Left kidney (tissue), 2 donors: ENCODE results near the gene SCT. TPM values are rescaled to one million over a fixed set of nuclear protein-coding genes. Genes with fewer than 3 reads are reported as not detected.

Experiments
- DNase-seq: peaks from one replicate; pipeline ENCODE4 v3.0.0-alpha.2; 2013
- polyA plus RNA-seq: library from polyadenylated mRNA; unstranded; fragments of 120-200 nt; gene quantifications from one replicate; pipeline ENCODE4 v1.2.1, GENCODE V29; 2013; ENCODE audit not compliant: insufficient read length

SCT gene
- polyA plus RNA-seq, 1 donor: 0.67 TPM

DNA sequence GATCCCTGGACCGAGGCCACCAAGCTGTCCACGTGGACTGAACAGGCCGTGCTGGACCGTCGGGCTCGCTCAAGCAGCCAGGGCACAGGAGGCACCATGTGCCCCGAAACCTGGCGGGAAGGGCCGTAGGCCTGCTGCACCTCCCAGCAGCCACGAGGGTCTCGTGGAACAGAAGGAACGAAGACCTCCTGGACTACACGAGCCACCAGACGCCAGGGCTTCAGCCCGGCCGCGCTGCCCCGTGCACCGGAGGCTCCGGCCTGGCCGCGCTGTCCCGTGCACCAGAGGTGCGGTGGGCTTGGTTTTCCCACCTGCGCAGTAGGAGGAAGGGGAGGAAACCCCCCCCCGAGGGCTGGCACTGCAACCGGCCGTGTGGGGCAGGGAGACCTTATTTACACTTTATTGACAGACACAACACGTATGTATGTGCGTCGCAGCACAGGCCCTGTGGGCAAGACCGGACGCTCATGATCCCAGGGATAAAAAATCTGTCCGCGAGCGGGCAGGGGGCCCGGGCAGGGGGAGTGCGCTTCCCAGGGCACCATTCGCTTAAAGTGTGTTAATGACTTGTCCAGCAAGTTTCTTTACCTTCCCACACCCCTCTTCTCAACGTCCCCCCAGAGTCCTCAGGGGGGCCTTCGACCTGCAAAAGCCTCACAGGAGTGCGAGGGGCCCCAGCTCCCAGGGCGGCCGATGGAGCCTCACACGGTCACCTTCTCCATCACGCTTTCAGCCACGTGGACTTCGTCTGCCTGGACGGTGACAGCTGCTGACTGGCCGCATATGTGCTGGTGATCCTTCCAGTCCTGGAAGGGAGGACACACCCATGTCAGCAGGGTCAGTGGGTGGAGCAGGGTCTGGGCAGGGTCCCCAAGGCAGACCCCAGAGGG, 17.1 kb upstream of the SCT start:
- DNase-seq: no peak

GRCh38 chr11:643366-643765, 16.4 kb upstream of the SCT start:
- no peak for DNase-seq

GRCh38 chr11:641806-642370, 14.9 kb upstream of the SCT start:
- DNase-seq: no peak

GRCh38 chr11:640021-640706, 13.2 kb upstream of the SCT start:
- DNase-seq: no peak

GRCh38 chr11:639332-639955, 12.5 kb upstream of the SCT start:
- no peak for DNase-seq

DNA sequence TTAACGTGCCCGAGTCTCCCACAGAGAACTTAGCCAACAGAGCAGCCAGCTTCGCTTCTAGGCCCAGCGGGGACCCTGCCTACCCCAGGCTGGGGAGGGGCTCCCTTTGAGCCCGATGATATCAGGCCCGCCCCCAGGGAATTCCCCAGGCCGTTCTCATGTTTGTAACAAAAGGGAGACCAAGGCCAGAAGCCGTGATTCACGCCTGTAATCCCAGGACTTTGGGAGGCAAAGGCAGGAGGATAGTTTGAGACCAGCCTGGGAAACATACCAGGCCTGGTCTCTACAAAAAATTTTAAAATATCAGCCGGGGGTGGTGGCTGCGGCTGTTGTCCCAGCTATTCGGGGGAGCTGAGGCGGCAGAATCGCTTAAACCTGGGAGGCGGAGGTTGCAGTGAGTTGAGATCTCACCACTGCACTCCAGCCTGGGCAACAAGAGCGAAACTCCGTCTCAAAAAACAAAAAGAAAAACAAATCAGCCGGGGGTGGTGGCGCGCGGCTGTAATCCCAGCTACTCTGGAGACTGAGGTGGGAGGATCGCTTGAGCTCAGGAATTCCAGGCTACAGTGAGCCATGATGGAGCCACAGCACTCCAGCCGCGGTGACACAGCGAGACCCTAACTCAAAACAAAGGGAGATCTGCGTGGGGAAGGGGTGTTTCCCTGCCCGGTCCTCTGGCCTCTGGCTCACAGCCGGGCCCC, 11.8 kb upstream of the SCT start:
- no peak for DNase-seq

GRCh38 chr11:637593-638521, 10.9 kb upstream of the SCT start:
- DNase-seq: no peak

DNA sequence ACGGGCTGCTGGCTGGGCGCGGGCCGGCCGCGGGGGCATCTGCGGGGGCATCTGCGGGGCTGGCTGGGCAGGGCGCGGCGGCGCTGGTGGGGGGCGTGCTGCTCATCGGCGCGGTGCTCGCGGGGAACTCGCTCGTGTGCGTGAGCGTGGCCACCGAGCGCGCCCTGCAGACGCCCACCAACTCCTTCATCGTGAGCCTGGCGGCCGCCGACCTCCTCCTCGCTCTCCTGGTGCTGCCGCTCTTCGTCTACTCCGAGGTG, 10.3 kb upstream of the SCT start:
- no peak for DNase-seq

DNA sequence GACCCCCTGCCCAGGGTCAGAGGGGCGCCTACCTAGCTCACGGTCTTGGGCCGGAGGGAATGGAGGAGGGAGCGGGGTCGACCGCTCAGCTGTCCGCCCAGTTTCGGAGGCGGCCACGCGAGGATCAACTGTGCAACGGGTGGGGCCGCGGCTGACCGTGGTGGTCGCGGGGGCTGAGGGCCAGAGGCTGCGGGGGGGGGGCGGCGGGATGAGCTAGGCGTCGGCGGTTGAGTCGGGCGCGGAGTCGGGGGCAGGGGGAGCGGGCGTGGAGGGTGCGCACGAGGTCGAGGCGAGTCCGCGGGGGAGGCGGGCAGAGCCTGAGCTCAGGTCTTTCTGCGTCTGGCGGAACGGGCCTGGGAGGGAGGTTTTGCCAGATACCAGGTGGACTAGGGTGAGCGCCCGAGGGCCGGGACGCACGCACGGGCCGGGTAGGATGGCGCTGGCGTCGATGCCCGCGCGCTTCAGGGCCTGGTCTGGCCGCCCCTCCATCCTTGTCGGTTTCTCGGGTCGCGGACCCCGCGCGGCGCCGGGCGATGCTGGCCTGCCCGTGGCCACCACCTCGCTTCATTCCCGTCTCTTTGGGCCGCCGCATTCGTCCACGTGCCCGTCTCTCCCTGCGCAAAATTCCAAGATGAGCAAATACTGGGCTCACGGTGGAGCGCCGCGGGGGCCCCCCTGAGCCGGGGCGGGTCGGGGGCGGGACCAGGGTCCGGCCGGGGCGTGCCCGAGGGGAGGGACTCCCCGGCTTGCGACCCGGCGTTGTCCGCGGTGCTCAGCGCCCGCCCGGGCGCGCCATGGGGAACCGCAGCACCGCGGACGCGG, 9.7 kb upstream of the SCT start, which contains the start of gene DRD4:
DRD4 (plus strand) TSS at position 759 of the 822 bp plus-strand sequence; CDS start at position 795, 36 bp downstream.
- DNase-seq: no peak

DNA sequence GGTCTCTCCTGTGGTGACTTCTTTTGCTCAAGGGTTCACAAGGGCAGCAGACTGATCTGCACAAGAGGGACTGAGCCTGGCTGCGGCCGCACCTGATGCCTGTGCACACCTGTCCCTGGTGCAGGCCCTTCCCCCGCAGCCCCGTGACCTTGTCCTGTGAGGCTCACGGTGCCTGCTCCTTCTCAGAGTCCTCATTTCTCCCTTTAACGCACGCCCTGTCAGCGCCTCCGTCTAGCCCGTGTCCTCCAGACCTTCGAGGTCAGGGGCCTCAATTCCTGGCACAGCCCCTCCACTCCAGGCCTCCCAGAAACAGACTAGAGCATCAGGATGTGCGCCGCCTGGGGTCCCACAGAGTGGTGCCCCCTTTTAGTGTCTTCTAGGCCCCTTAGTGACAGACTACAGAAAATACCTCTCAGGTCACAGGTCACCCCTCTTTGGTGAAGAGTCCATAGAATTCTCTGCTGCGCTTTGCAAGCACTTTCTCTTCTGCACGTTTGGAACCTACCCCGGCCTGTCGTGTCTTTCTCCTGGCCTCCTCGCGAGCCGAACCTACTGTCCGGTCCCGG, 9.0 kb upstream of the SCT start:
- DNase-seq: no peak

DNA sequence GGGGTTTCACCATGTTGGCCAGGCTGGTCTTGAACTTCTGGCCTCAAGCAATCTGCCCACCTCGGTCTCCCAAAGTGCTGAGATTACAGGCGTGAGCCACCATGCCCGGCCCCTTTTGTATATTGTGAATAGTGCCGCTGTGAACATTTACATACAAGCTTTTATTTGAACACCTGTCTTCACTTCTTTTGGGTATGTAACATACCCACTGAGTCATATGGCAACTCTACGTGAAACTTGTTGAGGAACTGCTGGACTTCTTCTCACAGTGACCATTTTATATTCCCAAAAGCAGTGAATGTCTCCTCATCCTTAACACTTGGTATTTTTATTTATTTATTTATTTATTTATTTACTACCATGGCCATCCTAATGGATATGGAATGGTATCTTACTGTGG, 3.9 kb upstream of the SCT start:
- DNase-seq: no peak

DNA sequence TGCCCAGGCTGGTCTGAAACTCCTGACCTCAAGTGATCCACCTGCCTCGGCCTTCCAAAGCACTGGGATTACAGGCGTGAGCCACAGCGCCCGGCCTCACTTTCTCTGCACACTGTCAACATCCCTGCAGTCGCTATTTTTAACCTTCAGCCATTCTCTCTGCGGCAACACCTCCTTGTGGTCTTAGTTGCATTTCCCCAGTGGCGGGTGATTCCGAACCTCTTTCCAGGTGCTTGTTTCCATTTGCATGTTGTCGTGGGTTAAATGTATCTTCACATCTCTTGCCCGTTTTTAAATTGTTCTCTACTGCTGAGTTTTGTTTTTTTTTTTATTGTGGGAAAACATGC, 2.2 kb upstream of the SCT start:
- no peak for DNase-seq

GRCh38 chr11:628056-628455, 1.1 kb upstream of the SCT start:
- no peak for DNase-seq

- no peak for DNase-seq
Observed at GRCh38 chr11:627308-627576, 261 bp upstream of the SCT start.

DNA sequence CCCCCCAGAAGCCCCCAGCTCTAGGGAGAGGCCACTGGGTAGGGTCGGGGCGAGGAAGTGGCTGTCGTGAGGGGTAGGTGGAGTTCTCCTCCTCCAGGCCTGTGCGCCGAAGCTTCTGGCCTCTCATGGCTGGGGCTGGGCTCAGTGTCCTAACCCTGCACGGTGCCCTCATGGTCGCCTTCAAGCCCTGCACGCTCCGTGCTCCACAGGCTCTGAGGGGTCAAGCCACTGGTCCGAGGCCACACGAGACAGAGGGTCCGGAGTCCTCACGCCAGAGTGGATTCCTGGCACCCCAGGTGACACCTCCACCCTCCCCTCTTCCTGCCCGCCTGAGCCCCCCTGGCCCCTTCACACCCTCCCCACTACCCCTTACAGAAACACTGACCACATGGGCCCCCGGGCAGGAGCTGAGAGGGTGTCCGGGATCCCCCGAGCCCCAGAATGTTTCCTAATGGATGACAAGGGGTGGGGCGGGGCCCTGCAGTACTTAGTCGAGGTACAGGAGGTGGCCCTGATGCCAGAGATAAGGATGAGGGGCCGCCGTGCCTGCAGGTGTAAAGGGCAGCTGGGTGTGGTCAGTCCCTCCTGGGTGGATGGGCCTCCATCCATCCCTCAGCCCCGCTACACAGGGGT, 1.2 kb downstream of the SCT start:
- no peak for DNase-seq

GRCh38 chr11:624705-625635, 2.0 kb downstream of the SCT start, which contains the start of gene CDHR5:
Gene CDHR5, minus strand, starts transcription at chr11:624955. Its CDS starts 53 bp downstream, at chr11:624902.
- DNase-seq: no peak

DNA sequence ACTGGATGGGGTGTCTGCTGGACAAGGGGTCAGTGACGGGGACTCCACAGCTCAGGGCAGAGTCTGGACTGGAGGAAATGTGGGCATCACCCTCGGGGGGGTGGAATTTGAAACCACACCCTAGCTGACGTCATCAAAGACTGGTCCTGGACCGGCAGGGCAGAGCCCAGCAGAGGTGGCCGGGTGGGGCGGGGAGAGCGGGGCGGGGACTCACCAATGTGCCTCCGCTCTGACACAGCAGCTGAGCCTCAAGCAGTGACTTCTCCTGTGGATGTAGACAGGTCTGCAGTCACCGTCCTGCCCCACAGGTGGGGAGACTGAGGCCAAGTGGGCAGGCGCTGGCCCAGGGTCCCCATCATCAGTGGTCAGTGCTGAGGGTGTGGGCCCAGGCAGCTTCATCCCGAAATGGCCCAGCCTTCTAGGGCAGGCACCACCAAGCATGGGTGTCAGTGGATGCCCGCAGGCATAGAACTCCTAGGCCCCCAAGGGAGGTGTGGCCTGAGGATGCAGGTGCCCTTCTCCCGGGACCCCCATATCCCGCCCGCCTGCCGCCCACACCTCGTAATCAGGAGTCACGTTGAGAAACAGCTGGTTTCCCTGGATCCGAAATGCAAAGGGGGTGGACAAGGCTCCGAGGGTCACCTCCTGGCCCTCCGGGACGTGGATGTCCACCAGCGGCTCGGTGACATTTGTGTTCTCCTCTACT, 2.8 kb downstream of the SCT start:
- DNase-seq: no peak

DNA sequence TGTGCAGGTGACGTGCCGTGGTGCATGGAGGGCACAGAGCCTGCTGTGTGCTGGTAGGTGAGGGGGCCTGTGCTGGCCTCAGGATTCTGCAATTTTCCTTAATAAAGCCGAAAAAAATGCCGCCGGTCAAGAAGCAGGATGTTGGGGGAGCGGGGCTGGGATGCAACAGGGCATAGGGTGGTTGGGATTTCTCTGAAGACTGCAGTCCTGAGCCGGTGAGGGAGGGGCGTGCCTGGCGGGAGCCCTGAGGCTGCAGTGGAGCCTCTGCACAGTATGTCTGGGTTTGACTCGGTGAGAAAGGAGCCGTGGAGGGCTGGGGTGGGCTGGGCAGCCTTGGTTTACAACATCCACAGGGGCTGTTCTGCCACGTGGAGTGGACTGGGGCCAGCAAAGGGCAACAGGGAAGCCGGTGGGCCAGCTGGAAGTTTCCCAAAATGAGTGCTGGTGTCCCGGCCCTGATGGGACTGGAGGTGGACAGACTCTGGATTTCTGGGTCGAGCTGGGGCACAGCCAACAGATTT, 3.6 kb downstream of the SCT start:
- no peak for DNase-seq
